GM13977 (cell line): Measurements from ENCODE around the gene CMSS1.

Source experiments
- DNase-seq: peaks from one replicate; pipeline ENCODE4 v3.0.0; 2012; ENCODE audit warnings: low spot score
- in situ Hi-C: fragments of 300-500 bp; cut with MboI; formaldehyde crosslinking; loops from one replicate; pipeline ENCODE4 v1.12.0; 2022; ENCODE audit warnings: low sequenced_read_pairs, low pct_unique_long_range_greater_than_20kb, mixed read lengths, inconsistent platforms; ENCODE audit not compliant: unreplicated experiment
- TF ChIP-seq, protein P1 (sequence below): IDR thresholded peaks from 2 replicates; pipeline ENCODE4 v1.5.1; 2012; ENCODE audit warnings: mild to moderate bottlenecking, control low read depth; ENCODE audit not compliant: insufficient read depth; ENCODE audit errors: extremely low read depth, missing control alignments

Gene CMSS1

DNA sequence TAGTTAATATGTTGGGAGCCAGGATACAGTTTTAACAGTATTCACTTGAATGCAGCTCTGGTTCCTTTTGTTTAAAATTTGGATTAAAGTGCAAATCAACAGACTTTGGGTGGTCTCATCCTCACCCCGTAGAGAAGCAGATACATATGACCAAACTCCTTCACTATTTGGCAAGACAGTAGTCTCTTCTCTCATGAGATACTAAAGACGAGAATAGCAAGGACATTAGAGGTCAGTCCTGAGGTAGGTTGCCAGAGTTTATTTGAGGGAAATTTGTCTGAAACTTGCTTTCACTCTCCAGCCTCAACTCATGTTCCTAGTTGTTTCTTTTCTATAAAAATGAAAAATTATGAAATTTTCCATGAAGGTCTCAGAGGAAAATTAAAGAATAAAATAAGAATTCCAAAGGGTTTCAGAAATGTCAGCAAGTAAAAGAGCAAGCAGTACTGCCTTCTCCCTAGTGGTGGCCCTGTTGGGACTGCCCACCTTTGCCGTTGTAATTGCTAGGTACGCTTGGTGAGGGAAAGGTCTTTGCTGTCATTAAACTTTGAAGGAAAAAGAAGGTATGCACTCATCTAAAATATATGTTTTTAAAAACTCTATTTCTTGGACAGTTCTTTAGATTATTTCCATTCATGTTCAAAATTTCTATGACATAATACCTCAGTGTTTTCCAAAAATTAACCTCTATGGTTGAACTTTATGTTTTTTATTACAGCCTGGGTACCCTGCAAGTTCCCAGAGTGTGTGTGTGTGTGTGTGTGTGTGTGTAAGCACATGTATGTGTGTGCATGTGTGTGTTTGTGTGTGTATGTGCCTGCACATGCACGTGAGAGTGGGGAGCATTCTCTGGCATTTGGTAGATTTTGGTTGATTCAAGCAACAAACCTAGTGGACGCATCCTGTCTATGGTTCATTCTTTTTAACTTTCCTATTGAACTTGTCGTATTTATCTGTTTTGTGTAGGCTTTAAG is 111.4 kb downstream of the CMSS1 start:
- TF ChIP-seq, protein P1, sequence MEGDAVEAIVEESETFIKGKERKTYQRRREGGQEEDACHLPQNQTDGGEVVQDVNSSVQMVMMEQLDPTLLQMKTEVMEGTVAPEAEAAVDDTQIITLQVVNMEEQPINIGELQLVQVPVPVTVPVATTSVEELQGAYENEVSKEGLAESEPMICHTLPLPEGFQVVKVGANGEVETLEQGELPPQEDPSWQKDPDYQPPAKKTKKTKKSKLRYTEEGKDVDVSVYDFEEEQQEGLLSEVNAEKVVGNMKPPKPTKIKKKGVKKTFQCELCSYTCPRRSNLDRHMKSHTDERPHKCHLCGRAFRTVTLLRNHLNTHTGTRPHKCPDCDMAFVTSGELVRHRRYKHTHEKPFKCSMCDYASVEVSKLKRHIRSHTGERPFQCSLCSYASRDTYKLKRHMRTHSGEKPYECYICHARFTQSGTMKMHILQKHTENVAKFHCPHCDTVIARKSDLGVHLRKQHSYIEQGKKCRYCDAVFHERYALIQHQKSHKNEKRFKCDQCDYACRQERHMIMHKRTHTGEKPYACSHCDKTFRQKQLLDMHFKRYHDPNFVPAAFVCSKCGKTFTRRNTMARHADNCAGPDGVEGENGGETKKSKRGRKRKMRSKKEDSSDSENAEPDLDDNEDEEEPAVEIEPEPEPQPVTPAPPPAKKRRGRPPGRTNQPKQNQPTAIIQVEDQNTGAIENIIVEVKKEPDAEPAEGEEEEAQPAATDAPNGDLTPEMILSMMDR, result no peak
- no peak for DNase-seq
- in situ Hi-C loops, result no loop called here

DNA sequence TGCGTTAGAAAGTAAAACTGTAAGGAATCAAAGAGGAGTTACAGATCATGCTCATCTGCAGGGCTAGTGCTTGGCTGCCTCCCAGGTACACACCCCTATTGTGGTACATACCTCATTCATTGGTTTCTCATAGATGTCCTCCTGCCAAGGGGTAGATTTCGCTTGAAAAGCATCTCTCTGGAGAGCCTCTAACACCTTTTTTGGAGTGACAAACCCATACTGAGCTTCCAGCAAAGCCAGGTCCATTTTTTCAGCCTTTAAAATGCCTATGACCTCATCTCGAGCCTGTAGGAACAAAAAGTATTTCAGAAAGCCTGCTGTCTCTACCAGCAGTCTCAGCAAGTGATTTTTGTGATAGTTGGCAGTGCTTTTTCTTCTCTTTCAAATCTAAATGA is 112.1 kb downstream of the CMSS1 start:
- no peak for DNase-seq
- in situ Hi-C loops, result no loop called here
- TF ChIP-seq, protein P1, result no peak

DNA sequence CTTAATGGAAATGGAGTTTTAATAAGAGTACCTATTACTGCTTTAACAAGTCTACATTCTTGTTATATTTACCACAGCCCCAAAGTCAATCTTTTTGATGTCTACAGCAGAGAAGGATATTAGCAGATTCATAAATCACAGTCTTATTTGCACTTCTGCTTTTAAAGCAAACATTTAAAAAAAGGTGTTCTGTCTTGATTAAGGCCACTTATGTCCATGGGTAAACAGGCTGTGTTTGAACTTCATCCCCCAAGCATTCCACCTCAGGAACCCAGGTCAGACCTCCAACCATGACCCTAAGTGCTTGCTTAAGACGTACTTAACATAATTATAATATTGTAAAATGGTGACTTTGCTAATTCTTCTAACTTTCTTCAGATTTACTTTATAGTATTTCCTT is 113.4 kb downstream of the CMSS1 start:
- in situ Hi-C loops, result no loop called here
- TF ChIP-seq, protein P1, result no peak
- no peak for DNase-seq

DNA sequence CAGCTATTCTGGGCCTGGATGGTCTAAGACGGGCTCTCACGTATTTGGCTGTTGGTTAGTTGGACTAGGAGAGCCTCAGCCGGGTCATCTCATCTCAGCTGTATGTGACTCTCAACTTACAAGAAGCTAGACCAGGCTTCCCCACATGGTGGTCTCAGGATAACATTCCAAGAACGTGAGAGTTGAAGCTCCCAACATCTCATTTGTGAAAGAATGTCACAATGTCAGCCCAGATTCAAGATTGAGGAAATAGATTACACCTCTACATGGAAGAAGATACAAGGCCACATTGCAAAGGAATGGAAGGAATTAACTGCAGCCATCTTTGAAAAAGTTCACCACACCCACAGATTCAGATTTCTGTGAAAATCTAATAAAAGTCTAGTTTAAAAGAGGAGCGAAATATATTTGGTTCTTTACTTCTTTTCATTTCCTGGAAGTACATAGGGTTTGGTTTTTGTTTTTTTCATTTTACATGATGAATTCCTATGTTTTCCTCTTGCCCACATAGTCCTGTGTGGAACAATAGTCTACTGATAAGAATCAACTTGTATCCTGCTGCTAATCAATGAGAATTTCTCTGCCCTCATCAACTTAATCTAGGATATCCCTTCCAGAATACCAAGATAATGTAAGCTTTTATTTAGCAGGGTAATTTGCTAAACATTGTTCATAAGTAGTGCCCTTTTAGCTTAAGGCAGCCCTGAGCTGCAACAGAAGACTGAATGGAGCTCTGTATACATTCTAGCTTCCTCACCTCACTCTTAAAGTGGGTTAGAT is 116.5 kb downstream of the CMSS1 start:
- in situ Hi-C loops, result no loop called here
- DNase-seq, result no peak
- TF ChIP-seq, protein P1, result no peak

DNA sequence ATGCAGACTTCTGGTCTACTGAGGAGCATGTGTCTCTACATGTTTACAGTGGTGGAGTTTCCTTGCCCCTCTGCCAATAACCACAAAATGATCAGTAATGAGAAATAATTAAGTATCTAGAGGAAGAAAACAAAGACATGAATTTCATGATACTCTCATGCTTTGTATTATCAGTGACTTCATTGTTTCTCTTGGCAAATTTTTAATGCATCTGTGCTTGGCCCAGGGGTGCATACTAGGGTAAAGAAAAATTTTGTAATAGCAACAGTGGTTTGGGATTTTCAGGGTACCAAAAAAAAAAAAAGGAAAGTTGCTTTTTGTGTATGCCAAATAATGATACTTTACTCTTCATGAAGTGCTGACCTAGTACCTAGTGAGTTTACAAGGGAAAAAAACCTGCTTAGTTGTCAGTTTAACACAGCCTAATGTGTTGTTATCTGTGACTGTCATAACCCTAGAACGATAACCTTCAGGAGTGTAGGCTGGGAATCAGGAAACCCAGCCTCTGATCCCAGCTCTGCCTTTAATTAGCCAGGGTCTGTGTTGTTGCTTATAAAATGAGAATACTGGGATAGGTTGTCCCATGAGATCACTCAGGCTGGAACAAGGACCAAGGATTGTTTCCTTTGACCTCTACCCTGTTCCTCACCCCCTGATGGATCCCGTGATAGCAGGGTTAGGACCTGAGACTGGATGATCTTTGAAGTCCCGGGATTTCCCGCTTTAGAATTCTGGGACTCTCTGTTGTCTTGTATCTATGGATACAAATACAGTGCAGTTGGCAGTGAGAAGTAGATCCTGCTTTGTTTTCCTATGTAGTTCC is 117.5 kb downstream of the CMSS1 start:
- DNase-seq, result no peak
- in situ Hi-C loops, result no loop called here
- TF ChIP-seq, protein P1, result no peak
